SU-DHL-6 (cell line): Measurements from ENCODE around the gene ZNF3.

Experiments
- EZH2phosphoT487 ChIP-seq: fragments of 200-600 bp; sonication (generic), shearing (Covaris generic); conservative IDR thresholded peaks from 2 replicates; pipeline ENCODE4 v1.6.1; 2018; ENCODE audit warnings: mild to moderate bottlenecking, antibody characterized with exemption, low read length, moderate library complexity, mixed read lengths
- TF ChIP-seq, protein P1 (sequence below): fragments of 200-600 bp; sonication (generic); IDR thresholded peaks from one replicate; pipeline ENCODE4 v1.5.1; 2017; ENCODE audit warnings: antibody characterized with exemption, mild to moderate bottlenecking, low read length, moderate library complexity; ENCODE audit not compliant: insufficient read depth, poor library complexity, severe bottlenecking

DNA sequence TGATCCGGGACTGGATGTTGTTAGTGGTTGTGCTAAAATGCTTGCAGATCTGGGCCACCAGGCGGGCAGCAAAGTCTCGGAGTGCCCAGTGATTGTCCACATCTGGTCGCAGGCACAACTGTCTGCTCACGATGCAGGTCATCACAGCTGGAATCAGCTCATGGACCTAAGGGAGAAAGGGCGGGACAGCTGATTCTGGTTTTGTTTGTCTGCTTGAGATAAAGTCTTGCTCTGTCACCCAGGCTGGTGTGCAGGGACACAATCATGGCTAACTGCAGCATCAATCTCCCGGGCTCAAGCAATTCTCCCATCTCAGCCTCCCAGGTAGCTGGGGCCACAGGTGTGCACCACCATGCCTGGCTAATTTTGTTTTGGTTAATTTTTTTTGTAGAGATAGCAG is 29.6 kb upstream of the ZNF3 start:
- TF ChIP-seq, protein P1, sequence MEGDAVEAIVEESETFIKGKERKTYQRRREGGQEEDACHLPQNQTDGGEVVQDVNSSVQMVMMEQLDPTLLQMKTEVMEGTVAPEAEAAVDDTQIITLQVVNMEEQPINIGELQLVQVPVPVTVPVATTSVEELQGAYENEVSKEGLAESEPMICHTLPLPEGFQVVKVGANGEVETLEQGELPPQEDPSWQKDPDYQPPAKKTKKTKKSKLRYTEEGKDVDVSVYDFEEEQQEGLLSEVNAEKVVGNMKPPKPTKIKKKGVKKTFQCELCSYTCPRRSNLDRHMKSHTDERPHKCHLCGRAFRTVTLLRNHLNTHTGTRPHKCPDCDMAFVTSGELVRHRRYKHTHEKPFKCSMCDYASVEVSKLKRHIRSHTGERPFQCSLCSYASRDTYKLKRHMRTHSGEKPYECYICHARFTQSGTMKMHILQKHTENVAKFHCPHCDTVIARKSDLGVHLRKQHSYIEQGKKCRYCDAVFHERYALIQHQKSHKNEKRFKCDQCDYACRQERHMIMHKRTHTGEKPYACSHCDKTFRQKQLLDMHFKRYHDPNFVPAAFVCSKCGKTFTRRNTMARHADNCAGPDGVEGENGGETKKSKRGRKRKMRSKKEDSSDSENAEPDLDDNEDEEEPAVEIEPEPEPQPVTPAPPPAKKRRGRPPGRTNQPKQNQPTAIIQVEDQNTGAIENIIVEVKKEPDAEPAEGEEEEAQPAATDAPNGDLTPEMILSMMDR, result no peak
- TF ChIP-seq EZH2phosphoT487, result no peak
